Measurements from ENCODE around the gene FSTL5.

The FSTL5 gene

DNA sequence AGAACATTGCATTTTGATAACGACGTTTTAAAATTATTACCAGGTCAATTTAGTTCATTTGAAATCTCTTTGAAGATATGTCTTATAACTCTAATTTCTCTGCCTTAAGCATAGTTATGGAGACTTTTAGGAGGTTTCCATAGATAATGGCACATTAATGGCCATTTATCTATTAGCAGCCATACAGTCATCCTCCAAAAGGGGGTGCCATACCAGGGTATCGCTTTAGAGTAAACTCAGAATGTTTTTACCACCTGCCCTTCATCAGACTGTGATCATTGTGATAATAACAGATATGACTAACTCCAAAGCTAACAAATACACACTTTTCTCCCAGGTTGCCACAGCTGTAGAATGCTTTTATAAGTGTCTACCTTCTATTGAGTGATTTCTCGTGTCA, 461.5 kb downstream of the FSTL5 start:
- DNase-seq: no peak

DNA sequence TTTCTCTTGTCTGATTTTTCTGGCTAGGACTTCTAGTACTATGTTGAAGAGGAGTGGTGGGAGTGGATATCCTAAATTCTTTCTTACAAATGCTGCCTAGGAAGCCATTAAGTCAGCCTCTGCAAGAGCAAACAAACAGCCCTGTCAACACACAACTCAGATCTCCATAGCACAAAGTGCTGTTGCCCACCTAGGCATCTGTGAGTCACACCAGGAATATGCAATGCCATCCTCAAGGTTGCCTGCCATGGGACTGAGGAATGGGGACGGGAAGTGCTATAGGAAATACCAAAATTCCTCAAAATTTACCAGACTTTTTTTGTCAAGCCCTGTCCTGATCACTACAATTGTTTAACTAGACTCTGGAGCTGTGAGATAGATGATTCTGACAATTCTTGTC, 466.9 kb downstream of the FSTL5 start:
- no peak for DNase-seq

DNA sequence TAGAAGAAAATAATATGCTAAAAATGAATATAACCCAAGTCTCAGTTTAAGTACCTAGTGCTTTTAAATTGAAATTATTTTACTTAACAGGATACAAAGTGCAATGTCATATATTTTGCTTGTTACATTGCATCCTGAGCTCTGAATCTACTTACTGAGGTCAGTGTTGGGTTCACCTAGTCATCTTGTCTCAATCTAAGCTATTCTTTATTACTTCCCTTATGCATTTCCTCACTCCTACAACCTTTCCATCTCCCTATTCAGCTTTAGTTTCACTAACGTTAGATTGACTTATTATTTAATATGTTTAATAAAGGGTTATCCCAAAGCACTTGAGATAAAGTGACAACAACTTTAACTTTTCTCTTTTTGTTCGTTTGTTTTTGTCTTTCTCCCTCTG, 483.7 kb downstream of the FSTL5 start:
- DNase-seq: no peak

DNA sequence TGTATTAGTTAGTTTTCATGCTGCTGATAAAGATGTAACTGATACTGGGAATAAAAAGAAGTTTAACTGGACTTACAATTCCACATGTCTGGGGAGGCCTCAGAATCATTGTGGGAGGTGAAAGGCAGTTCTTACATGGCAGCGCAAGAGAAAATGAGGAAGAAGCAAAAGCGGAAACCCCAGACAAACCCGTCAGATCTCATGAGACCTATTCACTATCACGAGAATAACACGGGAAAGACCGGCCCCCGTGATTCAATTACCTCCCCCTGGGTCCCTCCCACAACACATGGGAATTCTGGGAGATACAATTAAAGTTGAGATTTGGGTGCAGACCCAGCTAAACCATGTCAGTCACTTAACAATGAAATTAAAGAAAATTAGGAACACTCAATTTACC, 499.1 kb downstream of the FSTL5 start:
- no peak for DNase-seq

DNA sequence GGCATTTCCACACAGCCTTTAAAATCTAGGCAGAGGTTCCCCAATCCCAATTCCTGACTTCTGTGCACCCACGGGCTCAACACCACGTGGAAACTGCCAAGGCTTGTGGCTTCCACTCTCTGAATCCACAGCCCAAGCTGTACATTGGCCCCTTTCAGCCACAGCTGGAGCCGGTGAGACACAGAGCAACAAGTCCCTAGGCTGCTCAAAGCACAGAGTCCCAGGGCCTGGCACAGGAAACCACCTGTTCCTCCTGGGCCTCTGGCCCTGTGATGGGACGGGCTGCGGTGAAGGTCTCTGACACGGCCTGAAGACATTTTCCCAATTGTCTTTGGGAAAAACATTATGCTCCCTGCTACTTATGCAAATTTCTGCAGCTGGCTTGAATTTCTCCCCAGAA, 500.0 kb downstream of the FSTL5 start:
- no peak for DNase-seq

DNA sequence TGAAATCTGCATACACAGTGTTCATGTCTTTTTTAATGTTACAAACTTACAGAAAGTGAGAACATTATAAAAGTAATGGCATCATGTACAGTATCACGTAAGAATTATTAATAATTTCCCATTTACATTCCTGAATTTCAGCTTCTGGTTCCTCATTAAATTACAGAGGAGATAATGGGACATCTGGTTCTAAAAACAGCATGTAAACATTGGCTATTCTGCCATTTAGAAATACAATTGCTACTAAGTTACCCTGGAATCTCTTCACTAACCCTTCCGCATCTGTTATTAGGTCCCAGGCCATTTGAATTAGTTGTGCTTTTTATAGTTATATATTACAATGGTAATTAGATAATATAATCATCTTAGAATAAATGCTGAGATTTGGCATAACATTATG, 505.1 kb downstream of the FSTL5 start:
- DNase-seq: no peak

DNA sequence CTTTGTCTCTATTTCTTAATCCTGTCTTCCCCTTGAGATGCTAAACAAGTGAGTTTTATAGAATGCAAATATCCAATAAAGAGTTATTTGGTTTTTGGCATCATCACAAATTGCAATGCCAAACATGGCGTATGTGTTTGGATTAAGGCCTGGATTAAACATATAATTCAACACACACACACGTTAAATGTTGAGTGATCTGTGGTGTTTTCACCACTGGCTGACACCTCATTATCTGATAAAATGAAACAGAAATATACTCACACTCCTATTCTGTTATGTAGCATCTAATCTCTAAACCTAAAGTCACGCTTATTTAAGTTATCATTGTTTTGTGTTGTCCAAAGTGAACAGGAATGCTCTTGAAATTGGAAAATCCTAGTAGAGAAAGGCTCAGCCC, 506.2 kb downstream of the FSTL5 start:
- DNase-seq: no peak

DNA sequence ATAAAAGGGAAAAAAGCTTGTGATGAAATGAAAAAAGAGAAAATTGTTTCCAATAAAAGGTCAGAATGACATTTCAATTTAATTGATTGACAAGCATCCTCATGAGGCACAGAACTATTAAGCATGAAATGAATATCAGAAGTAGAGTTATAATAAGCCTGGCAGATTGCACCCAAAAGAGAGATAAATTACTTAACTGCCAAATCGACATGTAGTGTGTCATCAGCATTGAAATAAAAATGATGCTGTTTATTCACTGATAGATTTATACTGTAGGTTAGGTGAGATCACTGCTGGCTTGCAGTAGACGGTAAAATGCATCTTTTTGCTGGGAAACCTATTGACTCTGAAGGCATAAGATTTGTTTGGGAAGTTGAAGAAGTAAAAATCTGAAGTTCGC, 507.2 kb downstream of the FSTL5 start:
- DNase-seq: no peak

DNA sequence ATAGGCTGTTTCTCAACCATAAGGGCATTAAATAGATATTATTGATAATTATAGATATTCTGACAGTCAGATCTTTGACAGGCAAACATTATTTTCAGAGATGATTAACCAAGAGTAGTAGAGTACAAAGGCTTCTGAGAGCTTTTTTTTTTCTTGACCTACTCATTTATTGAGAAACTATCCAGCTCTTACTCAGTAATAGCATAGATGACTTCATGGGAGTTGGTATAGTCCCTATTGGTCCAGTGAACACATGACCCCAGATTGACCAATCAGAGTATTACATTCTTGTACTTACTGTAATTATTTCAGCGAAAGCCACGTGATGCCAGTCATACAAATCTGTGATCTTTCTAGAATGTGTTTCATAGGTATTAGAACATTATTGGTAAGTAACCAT, 508.7 kb downstream of the FSTL5 start:
- no peak for DNase-seq

DNA sequence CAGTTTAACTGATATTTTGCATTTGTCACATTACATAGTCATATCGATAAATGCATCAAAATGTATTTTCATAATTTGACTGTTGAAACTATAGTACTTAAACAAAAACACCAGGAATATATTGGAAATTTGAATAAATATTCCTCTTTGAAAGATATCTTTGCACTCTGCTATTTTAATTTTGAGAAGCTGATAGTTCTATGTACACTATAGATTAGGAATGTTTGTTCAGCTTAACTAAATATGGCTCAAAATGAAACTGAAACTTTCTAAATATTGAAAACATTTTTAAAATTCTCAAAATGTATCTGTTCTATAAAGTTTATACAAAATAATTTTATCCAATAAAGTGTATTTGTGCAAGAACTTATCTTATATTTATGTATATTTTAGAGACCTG, 510.1 kb downstream of the FSTL5 start:
- no peak for DNase-seq

DNA sequence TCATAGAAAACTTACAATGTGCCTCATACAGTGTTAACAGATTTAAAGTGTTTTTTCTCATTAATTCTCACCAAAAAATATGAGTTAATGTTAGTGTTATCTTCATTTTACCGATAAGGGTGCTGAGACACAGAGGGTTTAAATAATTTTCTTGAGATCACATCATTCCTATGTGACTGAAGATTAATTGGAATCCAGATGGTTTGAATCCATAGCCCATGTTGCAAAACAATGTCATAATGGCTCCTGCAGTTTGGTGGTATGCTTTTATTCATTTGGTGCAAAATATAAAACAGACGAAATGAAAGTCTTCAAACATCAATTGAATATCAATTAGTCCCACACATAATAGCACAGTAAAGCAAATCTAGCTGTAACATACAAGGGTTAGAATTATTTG, 512.2 kb downstream of the FSTL5 start:
- no peak for DNase-seq

DNA sequence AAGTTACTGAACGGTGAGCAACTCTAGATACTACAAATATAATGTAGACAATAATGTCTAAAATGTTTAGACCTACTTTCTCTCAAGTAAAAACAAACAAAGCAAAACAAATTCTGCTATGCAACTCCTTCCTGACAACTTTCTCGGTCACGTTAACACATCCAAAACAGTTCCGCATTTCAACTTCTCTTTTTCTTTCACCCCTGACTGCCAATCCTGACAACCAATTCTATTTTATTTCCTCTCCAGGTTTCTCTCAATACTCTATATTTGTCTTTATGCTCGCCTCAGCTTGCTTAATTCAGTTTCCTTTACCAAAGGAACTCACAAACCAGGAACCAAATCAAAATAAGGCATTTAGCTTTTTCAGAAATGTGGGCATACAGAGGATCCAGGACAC, 513.0 kb downstream of the FSTL5 start:
- no peak for DNase-seq

DNA sequence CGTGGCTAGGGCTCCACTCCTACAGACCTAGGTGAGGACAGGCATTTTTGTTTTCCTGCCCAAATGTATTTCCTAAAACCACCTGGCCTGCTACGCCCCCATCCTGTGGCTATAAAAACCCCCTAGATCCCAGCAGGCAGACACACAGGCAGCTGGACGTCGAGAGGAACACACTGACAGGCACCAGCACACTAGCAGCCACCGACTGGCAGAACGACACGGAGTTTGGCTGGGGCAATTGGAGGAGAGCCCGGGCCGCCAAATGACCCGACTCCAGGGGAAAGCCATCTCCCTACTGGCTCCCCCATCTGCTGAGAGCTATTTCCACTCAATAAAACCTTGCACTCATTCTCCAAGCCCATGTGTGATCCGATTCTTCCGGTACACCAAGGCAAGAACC, 516.0 kb downstream of the FSTL5 start:
- no peak for DNase-seq

DNA sequence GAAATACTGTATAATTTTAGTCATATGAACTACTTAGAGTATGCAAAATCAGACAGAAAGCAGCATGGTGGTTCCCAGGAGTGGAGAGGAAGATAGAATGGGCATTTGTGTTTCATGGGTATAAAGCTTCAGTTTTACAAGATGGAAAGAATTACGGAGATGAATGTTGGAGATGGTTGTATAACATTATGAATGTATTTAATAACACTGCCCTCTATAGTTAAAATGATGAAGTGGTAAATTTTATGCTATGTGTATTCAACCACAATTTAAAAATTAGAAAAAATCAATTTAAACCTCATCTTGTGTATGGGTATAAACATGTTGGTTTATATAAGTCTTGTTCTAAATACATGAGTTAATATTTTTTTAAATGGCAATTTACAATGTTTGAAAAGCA, 521.1 kb downstream of the FSTL5 start:
- DNase-seq: no peak

DNA sequence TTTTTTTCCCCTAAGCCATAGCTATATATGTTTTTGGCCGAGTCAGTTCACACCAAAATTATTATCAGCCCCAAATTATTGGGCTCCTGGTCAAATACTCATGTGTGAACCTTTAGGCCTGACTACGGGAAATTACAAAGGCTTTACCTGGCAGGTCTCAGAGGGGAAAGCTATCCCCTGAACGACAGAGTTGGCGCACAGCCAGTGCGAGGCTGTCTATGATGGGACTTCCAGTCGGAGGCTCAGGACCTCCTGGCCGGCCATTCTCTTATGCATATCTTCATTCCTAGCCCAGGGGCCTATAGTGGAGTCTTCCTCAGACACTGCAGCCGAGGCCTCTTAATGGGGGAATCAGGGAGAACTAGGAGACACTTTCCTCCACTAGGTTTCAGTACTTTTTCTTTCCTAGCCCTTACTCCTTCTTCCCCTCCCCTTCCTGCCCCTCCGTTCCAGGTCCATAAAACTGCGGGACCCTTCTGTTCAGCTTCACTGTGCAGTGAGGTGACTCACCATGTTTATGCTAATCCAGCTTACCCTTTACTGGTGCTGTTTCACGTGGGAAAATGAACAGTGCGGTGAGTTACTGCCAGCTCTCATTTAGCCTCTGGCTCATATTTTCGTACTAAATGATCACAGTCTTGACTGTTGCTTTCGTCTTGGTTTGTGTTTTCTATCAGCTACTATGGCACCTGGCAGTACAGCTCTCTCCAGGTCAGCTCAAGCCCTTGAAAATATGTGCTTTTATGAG, 533.9 kb downstream of the FSTL5 start:
- DNase-seq: no peak

DNA sequence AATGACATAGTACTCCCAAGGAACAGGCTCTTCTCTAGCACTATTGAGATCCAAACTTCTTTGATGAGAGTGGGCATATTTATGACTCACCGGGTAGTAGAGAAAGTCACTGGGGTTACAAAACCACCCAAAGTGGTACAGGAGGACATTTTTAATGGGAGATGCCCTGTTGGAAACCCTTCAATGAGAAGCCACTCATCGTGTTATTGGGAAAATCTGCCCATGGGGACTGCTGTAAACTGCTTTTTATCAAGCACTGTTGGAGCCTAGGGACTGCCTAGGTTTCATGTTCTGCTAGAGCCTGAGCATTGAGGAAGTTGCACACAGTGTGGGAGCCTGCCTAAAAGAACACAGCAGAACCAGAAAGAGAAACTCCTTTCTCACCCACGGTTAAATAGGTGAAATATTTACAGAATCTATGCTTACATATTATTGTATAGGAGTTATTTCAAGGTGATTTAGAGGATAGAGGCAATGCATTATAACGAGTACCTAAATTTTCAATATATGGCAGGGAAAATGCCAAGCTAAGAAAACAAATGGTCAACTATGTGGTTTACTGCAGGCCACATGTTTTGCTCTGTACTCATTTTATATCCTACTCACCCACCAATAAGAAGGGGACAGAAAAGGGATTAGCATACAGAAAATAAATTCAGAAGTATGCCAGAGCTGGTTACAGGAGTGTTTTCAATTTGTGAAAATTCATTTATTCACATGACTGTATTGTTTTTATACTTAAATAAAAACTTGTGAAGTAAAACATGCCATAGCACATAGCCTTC, 559.1 kb downstream of the FSTL5 start:
- DNase-seq: no peak

DNA sequence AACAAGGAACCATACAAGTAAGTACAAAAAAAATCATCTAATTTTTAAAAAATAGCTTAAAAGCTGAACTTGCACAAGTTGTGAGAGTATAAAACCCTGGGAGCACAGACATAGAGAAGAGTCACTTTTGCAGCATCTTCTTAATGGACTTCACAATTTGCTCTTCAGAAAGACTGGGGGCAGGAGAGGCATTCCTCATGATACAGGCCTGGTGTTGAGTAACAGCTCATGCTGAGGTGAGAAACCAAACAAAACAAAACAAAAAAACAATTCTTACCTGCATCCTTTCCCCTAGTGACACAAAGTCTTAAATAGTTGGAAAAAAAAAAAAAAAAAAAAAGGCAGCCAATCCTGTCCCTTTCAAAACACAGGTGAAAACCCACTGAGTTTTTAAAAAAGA, 562.8 kb downstream of the FSTL5 start:
- no peak for DNase-seq

DNA sequence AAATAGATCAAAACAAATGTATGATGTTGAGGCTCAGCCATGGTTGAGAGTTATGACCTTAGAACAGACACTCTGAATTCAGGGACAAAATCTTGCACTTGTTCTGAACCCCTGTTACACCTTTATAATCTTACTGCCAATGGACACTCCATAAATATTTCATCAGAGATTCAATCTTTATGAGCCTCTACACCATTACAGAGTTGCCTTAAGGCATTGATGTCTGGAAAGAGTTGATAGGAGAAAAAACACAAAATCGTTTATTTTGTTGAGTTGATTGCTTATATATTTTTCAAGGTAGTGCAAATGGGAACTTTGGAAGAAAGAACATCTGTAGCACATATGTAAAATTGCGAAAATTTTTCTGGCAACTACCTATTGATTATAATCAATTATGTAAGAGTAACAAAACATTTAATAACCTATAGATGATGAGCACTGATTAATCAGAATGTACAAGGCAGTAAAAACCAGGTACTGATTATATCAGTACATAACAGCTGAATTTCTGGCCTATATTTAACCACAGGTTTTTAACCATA, 568.5 kb downstream of the FSTL5 start:
- DNase-seq: no peak

DNA sequence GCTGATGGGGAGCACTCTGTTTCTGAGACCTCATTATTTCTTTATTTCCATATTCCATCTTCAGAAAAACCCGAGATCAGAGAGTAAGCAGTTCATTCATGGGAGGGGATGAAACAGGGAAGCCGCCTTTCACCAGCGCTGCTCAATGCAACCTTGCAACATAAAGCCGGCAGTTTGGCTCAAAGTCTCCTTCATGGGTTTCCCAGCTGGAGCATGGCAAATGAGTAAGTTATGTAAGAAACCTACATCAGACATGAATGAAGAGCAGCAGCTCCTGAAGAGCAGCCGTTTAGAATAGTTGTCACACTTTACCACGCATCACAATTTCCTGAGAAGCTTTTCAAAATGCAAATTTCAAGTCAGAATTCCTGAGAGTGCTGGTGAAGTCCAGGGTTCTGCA, 578.8 kb downstream of the FSTL5 start:
- no peak for DNase-seq

DNA sequence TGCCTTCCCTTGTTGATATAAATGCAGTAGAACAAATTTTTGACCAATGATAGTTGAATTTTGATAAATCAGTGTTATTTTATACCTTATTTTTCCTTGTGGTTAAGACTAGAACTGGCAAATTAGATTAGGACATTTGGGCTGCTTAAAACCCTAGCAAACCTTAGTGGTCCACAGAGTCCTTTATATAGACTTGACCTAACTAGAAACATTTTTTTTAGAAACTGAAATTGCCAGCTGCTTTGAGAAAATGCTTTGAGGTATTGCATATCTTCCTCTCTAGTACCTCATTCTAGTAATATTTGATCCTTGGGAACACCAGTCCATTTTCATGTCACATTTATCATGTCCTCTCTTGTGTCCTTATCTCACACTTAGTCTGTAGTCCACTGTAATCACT, 580.3 kb downstream of the FSTL5 start:
- no peak for DNase-seq

DNA sequence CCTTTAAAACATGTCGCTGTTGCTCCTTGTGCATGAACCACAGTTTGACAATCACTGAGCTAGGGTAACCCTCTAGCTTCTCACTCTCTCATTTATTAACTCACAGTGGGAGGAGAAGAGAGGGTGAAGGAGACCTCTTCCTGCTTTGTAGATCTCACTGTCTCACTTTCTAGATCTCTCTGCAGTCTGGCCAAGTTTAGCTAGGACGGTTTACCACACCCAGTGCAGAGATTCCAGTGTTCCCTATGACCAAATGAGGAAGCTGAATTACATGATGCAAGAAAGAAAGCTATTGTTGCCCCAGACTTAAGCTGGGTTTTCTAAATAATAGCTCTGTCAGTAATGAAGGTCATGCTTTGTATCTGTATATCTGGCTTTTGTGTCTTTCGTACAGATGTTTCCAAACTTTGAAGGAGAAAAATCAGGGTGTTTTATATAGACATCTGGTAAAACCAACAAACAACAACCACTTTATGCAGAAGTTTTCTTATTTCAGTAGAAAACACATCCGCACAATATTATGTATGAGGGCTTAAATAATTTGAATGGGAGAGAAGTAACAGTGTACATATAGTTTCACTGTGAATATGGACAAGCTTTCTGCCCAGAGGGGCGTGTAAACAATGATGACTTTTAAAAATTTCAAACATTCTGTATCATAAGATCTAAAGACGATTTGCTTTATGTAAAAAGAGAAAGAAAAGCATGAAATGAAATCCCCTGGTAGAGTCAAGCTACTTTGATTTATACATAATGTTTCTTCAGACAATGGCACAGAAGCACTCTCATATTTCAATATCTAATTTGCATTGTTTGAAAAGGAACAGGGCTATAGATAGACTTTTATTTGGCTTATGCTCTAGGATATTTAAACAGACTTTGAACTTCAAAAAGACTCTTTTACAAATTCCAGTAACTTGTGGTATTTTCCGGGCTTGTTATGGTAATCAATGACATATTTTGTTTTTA, 582.3 kb downstream of the FSTL5 start:
- DNase-seq: no peak

DNA sequence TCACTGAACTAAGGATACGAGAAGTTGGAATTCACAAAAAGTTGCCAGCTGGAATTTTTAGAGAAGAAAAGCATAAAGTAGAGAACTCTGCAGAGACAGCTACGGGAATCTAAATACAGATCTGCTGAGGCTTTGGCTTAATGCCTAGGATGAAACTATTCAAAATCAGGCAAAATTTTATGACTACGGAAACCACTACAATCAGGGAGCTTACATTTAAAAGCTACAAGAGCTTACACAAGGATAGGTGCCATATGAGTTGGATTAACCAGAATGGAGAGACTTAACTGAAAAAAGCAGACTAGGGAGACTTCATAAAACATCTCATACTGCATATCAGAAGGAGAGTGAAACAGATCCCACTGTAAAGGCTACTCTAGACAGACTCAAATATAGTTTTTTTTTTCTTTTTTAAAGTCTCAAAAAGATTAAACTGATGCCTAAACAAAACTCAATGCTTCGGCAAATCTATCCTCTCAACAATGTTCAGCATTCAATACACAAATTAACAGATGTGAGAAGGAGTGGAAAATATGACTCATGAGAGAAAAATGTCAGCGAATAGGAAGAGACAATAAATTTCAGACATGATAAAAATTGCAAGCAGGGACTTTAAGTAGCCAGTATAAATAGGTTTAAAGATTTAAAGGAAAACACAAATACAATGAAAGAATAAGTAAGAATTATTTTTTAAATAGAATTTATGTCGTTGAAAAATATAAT, 586.1 kb downstream of the FSTL5 start:
- DNase-seq: no peak

DNA sequence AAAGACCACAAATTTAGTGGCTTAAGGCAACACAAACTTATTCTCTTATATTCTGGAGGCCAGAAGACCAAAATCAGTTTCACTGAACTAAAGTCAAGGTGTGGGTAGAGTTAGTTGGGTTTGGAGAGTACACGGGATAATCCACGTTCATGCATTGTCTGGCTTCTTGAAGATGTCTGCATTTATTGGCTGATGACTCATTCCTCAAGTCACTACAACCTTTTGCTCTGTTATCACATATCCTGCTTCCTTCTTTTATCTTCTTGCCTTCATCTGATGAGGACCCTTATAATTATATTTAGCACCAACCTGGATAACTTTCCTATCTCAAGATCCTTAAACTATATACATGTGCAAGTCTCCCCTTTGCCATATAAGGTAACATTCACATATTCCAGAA, 590.0 kb downstream of the FSTL5 start:
- DNase-seq: no peak
